GM13977 (cell line): ENCODE measurements around the gene ACSF3.

ENCODE experiments used
- DNase-seq: peaks from one replicate; pipeline ENCODE4 v3.0.0; 2012; ENCODE audit warnings: low spot score
- in situ Hi-C: fragments of 300-500 bp; cut with MboI; formaldehyde crosslinking; loops from one replicate; pipeline ENCODE4 v1.12.0; 2022; ENCODE audit warnings: low sequenced_read_pairs, low pct_unique_long_range_greater_than_20kb, mixed read lengths, inconsistent platforms; ENCODE audit not compliant: unreplicated experiment
- TF ChIP-seq, protein P1 (sequence below): IDR thresholded peaks from 2 replicates; pipeline ENCODE4 v1.5.1; 2012; ENCODE audit warnings: mild to moderate bottlenecking, control low read depth; ENCODE audit not compliant: insufficient read depth; ENCODE audit errors: extremely low read depth, missing control alignments

Gene ACSF3

DNA sequence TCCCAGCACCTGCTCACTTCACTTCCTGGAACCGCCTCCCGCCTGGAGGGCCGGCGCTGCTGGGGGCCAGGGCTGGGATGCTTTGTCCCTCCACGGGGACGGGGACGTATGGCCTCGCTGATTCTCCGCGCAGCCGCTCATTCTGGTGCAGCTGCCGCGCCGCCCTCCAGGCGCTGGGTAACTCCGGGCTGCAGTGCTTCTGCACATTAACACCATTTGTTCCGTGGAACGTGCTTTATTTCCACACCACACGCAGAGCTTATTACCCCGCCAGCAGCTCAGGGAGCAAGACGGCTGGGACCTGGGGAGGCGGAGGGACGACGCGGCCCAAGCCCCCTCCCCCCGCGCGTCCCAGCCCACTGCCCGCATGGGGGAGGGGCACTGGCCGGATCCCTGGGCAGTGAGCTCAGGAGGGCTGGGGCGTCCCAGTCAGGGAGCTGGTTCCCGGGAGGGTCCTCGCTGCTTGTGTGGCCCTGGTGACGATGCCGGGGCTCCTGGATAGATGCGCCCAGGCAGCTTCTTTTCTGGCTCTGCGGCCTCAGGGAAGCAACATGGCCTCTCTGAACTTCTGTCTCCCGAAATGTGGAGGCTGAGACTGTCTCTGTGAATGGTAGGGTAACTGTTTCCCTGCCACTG is 45.4 kb upstream of the ACSF3 start:
- in situ Hi-C loops = no loop called here
- DNase-seq = no peak

DNA sequence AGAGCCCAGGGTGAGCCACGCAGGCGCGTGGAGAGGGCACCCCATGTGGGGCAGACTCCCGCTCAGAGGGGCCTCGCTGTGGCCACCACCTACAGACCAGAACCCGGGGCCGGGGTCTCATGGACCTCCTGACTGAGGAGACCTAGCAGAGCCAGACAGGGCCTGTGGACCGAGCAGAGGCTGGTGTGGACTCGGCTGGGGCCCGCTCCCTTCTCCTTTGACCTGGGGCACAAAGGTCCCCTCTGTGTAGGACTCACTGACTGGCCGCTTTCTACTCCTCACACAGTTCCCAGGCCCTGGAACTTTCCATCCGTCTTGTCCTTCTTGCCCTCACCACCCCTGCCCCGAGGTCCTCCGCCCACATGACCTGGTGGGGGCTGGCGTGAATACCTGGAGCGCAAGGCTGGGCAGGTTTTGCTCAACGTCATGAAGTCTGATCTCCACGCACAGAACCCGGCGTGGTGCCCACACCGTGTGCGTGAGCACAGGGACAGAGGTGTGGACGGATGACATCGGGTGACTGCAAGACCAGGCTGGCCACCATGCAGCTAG is 44.7 kb upstream of the ACSF3 start:
- TF ChIP-seq, protein P1, sequence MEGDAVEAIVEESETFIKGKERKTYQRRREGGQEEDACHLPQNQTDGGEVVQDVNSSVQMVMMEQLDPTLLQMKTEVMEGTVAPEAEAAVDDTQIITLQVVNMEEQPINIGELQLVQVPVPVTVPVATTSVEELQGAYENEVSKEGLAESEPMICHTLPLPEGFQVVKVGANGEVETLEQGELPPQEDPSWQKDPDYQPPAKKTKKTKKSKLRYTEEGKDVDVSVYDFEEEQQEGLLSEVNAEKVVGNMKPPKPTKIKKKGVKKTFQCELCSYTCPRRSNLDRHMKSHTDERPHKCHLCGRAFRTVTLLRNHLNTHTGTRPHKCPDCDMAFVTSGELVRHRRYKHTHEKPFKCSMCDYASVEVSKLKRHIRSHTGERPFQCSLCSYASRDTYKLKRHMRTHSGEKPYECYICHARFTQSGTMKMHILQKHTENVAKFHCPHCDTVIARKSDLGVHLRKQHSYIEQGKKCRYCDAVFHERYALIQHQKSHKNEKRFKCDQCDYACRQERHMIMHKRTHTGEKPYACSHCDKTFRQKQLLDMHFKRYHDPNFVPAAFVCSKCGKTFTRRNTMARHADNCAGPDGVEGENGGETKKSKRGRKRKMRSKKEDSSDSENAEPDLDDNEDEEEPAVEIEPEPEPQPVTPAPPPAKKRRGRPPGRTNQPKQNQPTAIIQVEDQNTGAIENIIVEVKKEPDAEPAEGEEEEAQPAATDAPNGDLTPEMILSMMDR = no peak
- DNase-seq = no peak
- in situ Hi-C loops = no loop called here

More for the DNA sequence above, 45.4 kb upstream of the ACSF3 start:
- TF ChIP-seq, protein P1 = no peak

DNA sequence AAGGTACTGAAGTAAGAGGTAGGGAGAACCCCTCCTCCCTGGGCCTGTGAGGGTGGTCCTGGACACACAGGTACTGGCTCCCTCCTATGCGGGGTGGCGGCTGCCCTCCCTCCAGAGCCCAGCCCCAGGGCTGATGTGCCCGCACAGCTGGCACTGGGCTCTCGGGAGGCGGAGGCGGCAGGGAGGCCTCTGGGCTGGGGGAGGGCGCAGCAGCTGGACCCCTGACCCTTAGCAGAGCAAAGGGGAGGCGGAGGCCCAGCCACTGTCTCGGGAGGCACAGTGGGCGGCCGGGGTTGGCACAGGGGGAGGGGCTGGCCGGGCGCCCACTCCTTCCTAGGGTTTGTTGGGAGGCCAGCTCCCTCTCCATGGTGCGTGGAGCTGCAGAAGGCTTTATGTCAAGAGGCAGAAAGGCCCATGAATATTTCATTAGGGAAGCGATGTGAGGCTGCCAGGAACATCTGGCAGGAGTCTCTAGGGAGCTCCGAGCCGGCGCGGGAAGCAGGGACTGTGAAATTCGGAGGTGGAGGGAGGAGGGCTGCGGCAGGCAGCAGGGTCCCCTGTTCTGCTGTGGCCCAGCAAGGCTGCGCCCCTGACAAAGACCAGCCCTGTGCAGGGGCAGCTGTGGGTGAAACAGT is 44.1 kb upstream of the ACSF3 start:
- in situ Hi-C loops = no loop called here
- DNase-seq = no peak
- TF ChIP-seq, protein P1 = no peak

DNA sequence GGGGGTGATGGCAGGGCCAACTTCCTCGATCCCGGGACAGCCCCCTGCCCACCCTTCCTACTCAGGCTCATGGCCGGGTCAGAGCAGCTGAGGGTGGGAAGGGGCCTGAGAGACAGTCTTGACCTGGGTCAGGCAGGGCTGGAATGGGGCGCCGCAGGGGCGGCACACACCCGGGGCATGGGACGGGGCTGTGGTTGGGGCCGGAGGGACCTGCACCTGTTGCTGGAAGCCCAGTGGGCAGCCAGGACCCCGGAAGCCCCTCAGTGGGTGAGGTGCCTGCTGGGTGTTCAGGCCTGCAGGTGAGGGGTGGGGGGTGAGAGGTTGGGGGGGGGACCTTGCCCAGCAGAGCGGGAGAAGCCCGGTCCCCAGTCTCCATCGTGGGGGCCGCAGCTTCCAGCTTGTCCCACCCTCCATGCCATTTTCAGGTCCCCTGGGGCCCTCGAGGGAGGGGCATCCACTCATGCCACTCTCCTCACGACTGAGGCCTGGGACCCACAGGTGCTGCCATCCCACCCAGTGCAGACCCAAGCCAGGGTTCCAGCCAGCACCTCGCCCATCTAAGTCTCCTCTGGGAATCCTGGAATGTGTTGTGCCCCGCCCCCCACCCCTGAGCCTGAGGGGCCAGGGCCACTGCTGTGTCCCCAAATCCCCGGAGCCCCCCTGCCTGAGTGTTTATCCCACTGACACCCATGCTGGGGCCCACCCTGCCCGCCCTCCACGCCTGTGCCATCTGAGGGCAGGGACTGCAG is 43.4 kb upstream of the ACSF3 start:
- in situ Hi-C loops = no loop called here
- TF ChIP-seq, protein P1 = no peak
- DNase-seq = no peak

DNA sequence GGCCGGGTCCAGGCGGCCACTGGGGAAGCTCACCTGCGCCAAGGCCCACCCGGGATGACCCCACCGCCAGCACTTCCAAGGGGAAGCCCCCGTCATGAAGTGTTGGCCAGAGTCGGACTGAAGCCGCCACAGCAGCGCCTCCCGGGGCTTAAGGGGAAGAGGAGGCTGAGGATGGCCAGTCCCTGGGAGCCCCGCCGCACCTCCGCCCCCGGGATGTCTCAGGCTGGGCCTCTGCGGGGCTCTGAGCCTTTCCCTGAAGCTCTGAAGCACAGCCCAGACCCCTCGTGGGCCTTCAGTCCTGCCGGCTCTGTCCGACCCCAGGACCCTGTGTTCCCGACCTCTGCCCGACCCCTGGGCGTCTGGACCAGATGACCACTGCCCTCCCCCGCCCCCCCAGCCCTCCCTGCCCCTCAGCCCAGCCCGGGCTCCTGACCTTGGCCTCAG is 42.8 kb upstream of the ACSF3 start:
- in situ Hi-C loops = no loop called here
- no peak for DNase-seq
- TF ChIP-seq, protein P1 = no peak

DNA sequence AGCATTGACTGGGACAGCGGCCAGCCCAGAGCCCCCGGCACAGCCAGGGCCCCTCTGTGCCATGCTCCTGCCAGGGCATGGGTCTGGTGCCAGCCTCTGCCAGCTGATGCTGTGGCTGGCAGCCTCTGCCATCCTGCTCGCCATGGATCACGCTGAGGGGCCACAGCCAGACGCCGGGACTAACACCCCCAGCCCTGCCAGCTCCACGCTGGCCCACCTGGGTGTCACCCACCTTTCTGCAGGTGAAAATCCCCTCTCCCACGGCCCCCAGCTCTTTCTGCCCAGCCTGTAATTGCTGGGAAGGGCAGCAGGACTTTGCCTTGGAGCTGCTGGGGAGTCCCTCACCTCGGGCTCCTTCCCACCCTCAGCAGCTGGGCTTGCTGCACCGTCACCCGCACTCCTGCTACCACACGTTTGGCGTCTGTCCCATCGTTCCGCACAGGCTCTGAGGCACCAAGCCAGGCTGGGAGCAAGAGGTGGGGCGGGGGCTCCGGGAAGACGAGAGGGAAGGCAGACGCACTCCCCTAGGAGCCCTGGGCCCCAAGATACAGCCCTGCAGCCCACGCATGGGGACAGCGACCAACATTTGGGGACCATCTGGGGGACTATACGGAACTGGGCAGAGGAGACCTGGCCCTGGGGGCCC is 42.0 kb upstream of the ACSF3 start:
- TF ChIP-seq, protein P1 = no peak
- DNase-seq = no peak
- in situ Hi-C loops = no loop called here
